K562 (cell line): ENCODE results near the gene LRRC61. TPM values are rescaled to one million over a fixed set of nuclear protein-coding genes. Genes with fewer than 3 reads are reported as not detected.

ENCODE experiments used
- ARID1B ChIP-seq: fragments of 450-650 bp; IDR thresholded peaks from 2 replicates; pipeline ENCODE4 v1.6.1; 2016; ENCODE audit warnings: antibody characterized with exemption, mild to moderate bottlenecking, inconsistent platforms
- BHLHE40 ChIP-seq: IDR thresholded peaks from 2 replicates; pipeline ENCODE4 v1.6.1; 2011; ENCODE audit warnings: low read length, improper control_type of control experiment
- DPF2 ChIP-seq: fragments of 450-650 bp; IDR thresholded peaks from 2 replicates; pipeline ENCODE4 v1.6.1; 2016
- HDAC1 ChIP-seq, 2 experiments: fragments of 450-650 bp; IDR thresholded peaks; 2 replicates each; pipeline ENCODE4 v1.6.1; 2016 to 2017; ENCODE audit warnings: inconsistent platforms in 1 of 2, mild to moderate bottlenecking in 1 of 2, moderate library complexity in 1 of 2
- NR2C1 ChIP-seq, 2 experiments: fragments of 450-650 bp; IDR thresholded peaks; 2 replicates each; pipeline ENCODE4 v1.6.1; 2017; ENCODE audit warnings: mild to moderate bottlenecking in 2 of 2, antibody characterized with exemption in 1 of 2, inconsistent platforms in 1 of 2, missing compliant biosample characterization in 1 of 2, missing genetic modification characterization in 1 of 2
- USF2 ChIP-seq: sonication (generic); formaldehyde crosslinking; IDR thresholded peaks from 2 replicates; pipeline ENCODE4 v1.5.0; 2020; ENCODE audit warnings: missing genetic modification reagents
- polyA plus RNA-seq, 8 experiments: library from polyadenylated mRNA; depleted of rRNA in 4 of 8; stranded (reverse) in 5 of 8; unstranded in 3 of 8; fragments of >200 nt; fragmentation: Nextera tagmentation in 2 of 8; fragmentation: Illumina TruSeq in 1 of 8; extraction: Ambion mirVana in 2 of 8; extraction: Trizol in 1 of 8; gene quantifications; 2 replicates each; pipeline versions ENCODE4 v1.2.1 to v1.2.3, GENCODE V29; 2011 to 2014; ENCODE audit warnings: inconsistent platforms in 1 of 8, missing spikeins in 1 of 8
- total RNA-seq, 7 experiments: library from RNA; depleted of rRNA in 6 of 7; stranded (reverse); fragments of >200 nt in 6 of 7; fragmentation: Illumina TruSeq in 2 of 7; extraction: Trizol in 2 of 7; gene quantifications; 2 replicates each; pipeline versions ENCODE4 v1.2.1 to v1.2.3, GENCODE V29; 2011 to 2021; ENCODE audit warnings: low replicate concordance in 1 of 7
- TF ChIP-seq, protein P1 (sequence below): fragments of 450-650 bp; IDR thresholded peaks from 2 replicates; pipeline ENCODE4 v1.6.1; 2016; ENCODE audit warnings: mild to moderate bottlenecking, moderate library complexity
- TF ChIP-seq, protein P2 (sequence below): fragments of 450-650 bp; IDR thresholded peaks from 2 replicates; pipeline ENCODE4 v1.6.1; 2017; ENCODE audit warnings: antibody characterized with exemption, mild to moderate bottlenecking
- TF ChIP-seq, protein P3 (sequence below): sonication (generic); formaldehyde crosslinking; IDR thresholded peaks from 2 replicates; pipeline ENCODE4 v1.9.0; 2022; ENCODE audit warnings: mild to moderate bottlenecking, missing genetic modification reagents

LRRC61 gene
- total and polyA plus RNA-seq, 9 of the 15 experiments (the other 6 are each of a cell fraction or from before 2014, with no cell fraction given): 1.3 to 55.2 (median 35.2) TPM

DNA sequence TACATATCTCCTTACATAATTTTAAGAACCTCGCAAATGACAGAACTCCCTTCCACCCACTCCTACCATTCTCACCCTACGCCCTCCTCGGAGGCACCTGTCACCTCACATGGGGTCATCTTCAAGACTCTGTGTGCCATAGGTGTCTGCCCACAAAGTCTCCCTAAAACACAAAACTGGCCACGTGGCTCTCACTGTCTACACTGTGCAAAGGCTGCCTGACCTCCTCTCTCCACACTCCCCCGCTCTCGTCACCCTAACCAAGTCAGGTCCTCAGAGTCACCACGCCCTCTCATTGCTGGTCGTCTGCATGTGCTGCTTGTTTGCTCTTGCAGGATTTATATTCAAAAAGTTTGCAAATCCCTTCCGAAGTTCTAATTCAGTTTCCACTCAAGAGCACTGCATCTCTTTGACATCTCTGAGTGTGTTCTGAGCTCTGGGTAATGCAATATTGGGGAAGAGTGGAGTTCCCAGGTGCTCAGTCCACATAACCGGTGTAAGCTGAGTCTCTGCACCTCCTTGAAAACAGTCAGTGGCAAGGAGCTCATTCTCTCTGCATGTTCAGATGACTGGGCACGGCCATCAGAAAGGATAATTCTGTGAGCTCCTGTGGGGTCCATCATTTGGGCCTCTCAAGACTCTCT, 17.8 kb upstream of the LRRC61 start (continued):
- TF ChIP-seq, protein P1, sequence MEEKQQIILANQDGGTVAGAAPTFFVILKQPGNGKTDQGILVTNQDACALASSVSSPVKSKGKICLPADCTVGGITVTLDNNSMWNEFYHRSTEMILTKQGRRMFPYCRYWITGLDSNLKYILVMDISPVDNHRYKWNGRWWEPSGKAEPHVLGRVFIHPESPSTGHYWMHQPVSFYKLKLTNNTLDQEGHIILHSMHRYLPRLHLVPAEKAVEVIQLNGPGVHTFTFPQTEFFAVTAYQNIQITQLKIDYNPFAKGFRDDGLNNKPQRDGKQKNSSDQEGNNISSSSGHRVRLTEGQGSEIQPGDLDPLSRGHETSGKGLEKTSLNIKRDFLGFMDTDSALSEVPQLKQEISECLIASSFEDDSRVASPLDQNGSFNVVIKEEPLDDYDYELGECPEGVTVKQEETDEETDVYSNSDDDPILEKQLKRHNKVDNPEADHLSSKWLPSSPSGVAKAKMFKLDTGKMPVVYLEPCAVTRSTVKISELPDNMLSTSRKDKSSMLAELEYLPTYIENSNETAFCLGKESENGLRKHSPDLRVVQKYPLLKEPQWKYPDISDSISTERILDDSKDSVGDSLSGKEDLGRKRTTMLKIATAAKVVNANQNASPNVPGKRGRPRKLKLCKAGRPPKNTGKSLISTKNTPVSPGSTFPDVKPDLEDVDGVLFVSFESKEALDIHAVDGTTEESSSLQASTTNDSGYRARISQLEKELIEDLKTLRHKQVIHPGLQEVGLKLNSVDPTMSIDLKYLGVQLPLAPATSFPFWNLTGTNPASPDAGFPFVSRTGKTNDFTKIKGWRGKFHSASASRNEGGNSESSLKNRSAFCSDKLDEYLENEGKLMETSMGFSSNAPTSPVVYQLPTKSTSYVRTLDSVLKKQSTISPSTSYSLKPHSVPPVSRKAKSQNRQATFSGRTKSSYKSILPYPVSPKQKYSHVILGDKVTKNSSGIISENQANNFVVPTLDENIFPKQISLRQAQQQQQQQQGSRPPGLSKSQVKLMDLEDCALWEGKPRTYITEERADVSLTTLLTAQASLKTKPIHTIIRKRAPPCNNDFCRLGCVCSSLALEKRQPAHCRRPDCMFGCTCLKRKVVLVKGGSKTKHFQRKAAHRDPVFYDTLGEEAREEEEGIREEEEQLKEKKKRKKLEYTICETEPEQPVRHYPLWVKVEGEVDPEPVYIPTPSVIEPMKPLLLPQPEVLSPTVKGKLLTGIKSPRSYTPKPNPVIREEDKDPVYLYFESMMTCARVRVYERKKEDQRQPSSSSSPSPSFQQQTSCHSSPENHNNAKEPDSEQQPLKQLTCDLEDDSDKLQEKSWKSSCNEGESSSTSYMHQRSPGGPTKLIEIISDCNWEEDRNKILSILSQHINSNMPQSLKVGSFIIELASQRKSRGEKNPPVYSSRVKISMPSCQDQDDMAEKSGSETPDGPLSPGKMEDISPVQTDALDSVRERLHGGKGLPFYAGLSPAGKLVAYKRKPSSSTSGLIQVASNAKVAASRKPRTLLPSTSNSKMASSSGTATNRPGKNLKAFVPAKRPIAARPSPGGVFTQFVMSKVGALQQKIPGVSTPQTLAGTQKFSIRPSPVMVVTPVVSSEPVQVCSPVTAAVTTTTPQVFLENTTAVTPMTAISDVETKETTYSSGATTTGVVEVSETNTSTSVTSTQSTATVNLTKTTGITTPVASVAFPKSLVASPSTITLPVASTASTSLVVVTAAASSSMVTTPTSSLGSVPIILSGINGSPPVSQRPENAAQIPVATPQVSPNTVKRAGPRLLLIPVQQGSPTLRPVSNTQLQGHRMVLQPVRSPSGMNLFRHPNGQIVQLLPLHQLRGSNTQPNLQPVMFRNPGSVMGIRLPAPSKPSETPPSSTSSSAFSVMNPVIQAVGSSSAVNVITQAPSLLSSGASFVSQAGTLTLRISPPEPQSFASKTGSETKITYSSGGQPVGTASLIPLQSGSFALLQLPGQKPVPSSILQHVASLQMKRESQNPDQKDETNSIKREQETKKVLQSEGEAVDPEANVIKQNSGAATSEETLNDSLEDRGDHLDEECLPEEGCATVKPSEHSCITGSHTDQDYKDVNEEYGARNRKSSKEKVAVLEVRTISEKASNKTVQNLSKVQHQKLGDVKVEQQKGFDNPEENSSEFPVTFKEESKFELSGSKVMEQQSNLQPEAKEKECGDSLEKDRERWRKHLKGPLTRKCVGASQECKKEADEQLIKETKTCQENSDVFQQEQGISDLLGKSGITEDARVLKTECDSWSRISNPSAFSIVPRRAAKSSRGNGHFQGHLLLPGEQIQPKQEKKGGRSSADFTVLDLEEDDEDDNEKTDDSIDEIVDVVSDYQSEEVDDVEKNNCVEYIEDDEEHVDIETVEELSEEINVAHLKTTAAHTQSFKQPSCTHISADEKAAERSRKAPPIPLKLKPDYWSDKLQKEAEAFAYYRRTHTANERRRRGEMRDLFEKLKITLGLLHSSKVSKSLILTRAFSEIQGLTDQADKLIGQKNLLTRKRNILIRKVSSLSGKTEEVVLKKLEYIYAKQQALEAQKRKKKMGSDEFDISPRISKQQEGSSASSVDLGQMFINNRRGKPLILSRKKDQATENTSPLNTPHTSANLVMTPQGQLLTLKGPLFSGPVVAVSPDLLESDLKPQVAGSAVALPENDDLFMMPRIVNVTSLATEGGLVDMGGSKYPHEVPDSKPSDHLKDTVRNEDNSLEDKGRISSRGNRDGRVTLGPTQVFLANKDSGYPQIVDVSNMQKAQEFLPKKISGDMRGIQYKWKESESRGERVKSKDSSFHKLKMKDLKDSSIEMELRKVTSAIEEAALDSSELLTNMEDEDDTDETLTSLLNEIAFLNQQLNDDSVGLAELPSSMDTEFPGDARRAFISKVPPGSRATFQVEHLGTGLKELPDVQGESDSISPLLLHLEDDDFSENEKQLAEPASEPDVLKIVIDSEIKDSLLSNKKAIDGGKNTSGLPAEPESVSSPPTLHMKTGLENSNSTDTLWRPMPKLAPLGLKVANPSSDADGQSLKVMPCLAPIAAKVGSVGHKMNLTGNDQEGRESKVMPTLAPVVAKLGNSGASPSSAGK: peak; percentile 85
- TF ChIP-seq ARID1B: peak; percentile 17
- peak; percentile 43 for TF ChIP-seq USF2
- 0 out of 2 replicates have a peak, but pooled peaks have one; percentile 6 for TF ChIP-seq BHLHE40
- TF ChIP-seq NR2C1 (IDR thresholded peaks at IDR 0.05): 0 out of 2 replicates have a peak, but pooled peaks have one; percentile 26
- TF ChIP-seq NR2C1 (tag; IDR thresholded peaks at IDR 0.05): 0 out of 2 replicates have a peak, but pooled peaks have one; percentile 12
- TF ChIP-seq, protein P2, sequence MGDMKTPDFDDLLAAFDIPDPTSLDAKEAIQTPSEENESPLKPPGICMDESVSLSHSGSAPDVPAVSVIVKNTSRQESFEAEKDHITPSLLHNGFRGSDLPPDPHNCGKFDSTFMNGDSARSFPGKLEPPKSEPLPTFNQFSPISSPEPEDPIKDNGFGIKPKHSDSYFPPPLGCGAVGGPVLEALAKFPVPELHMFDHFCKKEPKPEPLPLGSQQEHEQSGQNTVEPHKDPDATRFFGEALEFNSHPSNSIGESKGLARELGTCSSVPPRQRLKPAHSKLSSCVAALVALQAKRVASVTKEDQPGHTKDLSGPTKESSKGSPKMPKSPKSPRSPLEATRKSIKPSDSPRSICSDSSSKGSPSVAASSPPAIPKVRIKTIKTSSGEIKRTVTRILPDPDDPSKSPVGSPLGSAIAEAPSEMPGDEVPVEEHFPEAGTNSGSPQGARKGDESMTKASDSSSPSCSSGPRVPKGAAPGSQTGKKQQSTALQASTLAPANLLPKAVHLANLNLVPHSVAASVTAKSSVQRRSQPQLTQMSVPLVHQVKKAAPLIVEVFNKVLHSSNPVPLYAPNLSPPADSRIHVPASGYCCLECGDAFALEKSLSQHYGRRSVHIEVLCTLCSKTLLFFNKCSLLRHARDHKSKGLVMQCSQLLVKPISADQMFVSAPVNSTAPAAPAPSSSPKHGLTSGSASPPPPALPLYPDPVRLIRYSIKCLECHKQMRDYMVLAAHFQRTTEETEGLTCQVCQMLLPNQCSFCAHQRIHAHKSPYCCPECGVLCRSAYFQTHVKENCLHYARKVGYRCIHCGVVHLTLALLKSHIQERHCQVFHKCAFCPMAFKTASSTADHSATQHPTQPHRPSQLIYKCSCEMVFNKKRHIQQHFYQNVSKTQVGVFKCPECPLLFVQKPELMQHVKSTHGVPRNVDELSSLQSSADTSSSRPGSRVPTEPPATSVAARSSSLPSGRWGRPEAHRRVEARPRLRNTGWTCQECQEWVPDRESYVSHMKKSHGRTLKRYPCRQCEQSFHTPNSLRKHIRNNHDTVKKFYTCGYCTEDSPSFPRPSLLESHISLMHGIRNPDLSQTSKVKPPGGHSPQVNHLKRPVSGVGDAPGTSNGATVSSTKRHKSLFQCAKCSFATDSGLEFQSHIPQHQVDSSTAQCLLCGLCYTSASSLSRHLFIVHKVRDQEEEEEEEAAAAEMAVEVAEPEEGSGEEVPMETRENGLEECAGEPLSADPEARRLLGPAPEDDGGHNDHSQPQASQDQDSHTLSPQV: peak; percentile 90
- TF ChIP-seq, protein P3, sequence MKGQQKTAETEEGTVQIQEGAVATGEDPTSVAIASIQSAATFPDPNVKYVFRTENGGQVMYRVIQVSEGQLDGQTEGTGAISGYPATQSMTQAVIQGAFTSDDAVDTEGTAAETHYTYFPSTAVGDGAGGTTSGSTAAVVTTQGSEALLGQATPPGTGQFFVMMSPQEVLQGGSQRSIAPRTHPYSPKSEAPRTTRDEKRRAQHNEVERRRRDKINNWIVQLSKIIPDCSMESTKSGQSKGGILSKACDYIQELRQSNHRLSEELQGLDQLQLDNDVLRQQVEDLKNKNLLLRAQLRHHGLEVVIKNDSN (CRISPR knock-in tag): peak; percentile 47; the same call in 1 of the 2 replicates
- peak; percentile 46; the same call in 1 of the 2 replicates for TF ChIP-seq DPF2
- peak in 1 of 2 experiments; percentile 57; a peak in 1 of 4 replicates for TF ChIP-seq HDAC1 (IDR thresholded peaks at IDR 0.05)
